ENCODE results near the gene CRIP1.
A peak's percentile ranks its signal among the peaks of the same experiment; 100 is the strongest.

CRIP1 gene

GRCh38 chr14:105492971-105493871 lies 6.5 kb downstream of the CRIP1 start:
- peaks cover under 1% of the 10 kb centered on the region; the same call in 1 of the 2 replicates for H3K36me3 ChIP-seq (ENCODE audit: insufficient read depth, low read length)
- no peaks in the 10 kb centered on the region for H3K27me3 ChIP-seq (ENCODE audit: insufficient read depth, low read length)
- no peaks in the 10 kb centered on the region for H3K79me2 ChIP-seq (ENCODE audit: insufficient read depth, low read length)
- no peaks in the 10 kb centered on the region for H3F3A ChIP-seq (ENCODE audit: insufficient read depth, low read length)
- H4K20me1 ChIP-seq (ENCODE audit: insufficient read depth, low read length) = no peaks in the 10 kb centered on the region
- no peak overlapping the region for H3K4me2 ChIP-seq (ENCODE audit: low read length)
- H3K9ac ChIP-seq (ENCODE audit: low read length) = no peak overlapping the region
- peaks cover 21% of the 10 kb centered on the region for H3K4me1 ChIP-seq (ENCODE audit: insufficient read depth, low read length, severe bottlenecking)
- TF ChIP-seq EZH2 (IDR thresholded peaks at IDR 0.05; ENCODE audit: borderline replicate concordance, low read length) (no peak), CTCF (IDR thresholded peaks at IDR 0.05; ENCODE audit: low read length) (peak; percentile 31; the same call in 1 of the 2 replicates)
- no peak overlapping the region for H3K4me3 ChIP-seq (ENCODE audit: low read depth, low read length, poor library complexity, severe bottlenecking)
- no peaks in the 10 kb centered on the region for H3K9me2 ChIP-seq (ENCODE audit: low read depth, low read length)
- no peak overlapping the region for H3K27ac ChIP-seq (ENCODE audit: low read depth, low read length, poor library complexity, severe bottlenecking)
- H3K9me3 ChIP-seq (ENCODE audit: low read length) = no peaks in the 10 kb centered on the region
- H2AFZ ChIP-seq (ENCODE audit: low read length) = no peak overlapping the region

DNA sequence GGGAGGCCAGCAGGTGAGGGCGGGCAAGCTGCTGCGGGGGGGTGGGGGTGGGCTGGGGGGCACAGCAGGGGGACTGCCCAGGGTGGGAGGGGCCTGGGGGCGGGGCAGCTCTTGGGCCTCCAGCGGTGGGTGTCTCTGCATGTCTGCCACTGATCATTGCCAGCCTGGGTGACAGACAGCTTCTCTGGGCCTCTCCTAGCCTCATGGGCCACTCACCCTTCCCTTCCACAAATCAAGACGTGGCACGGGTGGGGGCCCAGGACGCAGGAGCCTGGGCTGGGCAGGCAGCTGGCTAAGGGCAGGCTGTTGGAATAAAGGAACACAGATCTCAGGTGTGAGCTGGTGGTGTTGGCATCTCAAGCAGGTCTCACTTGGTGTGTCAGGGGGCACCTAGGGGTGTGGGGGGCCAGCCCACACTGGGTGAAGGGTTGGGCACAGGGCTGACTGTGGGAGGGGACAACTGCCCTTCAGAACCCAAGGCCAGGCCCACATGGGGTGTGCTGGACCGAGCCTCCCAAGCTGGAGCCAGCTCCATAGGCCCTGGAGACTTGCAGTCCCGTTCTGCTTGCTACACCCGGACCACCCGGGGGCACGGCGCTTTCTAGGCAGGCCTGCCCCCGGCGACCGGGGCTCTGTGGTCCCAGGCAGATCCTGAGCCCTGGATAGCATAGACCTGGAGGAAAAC lies 7.4 kb downstream of the CRIP1 start:
- Histone ChIP-seq H4K20me1 (ENCODE audit: insufficient read depth, low read length) (no peaks in the 10 kb centered on the region), H3K27ac (ENCODE audit: low read depth, low read length, poor library complexity, severe bottlenecking) (no peak overlapping the region), H3K4me3 (ENCODE audit: low read depth, low read length, poor library complexity, severe bottlenecking) (no peak overlapping the region), H3K9ac (ENCODE audit: low read length) (no peak overlapping the region), H3K79me2 (ENCODE audit: insufficient read depth, low read length) (no peaks in the 10 kb centered on the region), H3K4me1 (ENCODE audit: insufficient read depth, low read length, severe bottlenecking) (peaks cover 13% of the 10 kb centered on the region), H2AFZ (ENCODE audit: low read length) (no peak overlapping the region), H3K36me3 (ENCODE audit: insufficient read depth, low read length) (peaks cover 8% of the 10 kb centered on the region), H3K9me2 (ENCODE audit: low read depth, low read length) (no peaks in the 10 kb centered on the region), H3K27me3 (ENCODE audit: insufficient read depth, low read length) (no peaks in the 10 kb centered on the region), H3K9me3 (ENCODE audit: low read length) (no peaks in the 10 kb centered on the region), H3K4me2 (ENCODE audit: low read length) (no peak overlapping the region), H3F3A (ENCODE audit: insufficient read depth, low read length) (no peaks in the 10 kb centered on the region)
- TF ChIP-seq CTCF (IDR thresholded peaks at IDR 0.05; ENCODE audit: low read length) = no peak
- TF ChIP-seq EZH2 (IDR thresholded peaks at IDR 0.05; ENCODE audit: borderline replicate concordance, low read length) = no peak

DNA sequence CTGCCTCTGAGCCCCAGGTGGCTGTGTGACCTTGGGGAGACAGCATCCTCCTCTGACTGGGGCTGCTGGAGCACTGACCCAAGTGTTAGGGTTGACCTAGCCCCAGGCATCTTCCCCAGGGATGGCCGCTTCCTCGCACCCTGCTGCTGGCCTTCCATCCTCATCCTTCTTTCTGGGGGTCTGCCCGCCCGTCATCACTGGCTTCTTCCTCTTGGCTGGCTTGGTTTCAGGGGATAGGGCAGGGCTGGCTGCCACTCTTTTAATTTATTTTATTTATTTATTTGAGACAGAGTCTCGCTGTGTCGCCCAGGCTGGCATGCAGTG lies 7.9 kb downstream of the CRIP1 start:
- H3K9ac ChIP-seq (ENCODE audit: low read length) = no peak overlapping the region
- H4K20me1 ChIP-seq (ENCODE audit: insufficient read depth, low read length) = no peaks in the 10 kb centered on the region
- no peaks in the 10 kb centered on the region for H3K9me3 ChIP-seq (ENCODE audit: low read length)
- no peak for TF ChIP-seq EZH2 (IDR thresholded peaks at IDR 0.05; ENCODE audit: borderline replicate concordance, low read length)
- TF ChIP-seq CTCF (IDR thresholded peaks at IDR 0.05; ENCODE audit: low read length) = no peak
- H3F3A ChIP-seq (ENCODE audit: insufficient read depth, low read length) = no peaks in the 10 kb centered on the region
- no peaks in the 10 kb centered on the region for H3K79me2 ChIP-seq (ENCODE audit: insufficient read depth, low read length)
- no peak overlapping the region for H3K27ac ChIP-seq (ENCODE audit: low read depth, low read length, poor library complexity, severe bottlenecking)
- no peak overlapping the region for H2AFZ ChIP-seq (ENCODE audit: low read length)
- peaks cover 8% of the 10 kb centered on the region for H3K4me1 ChIP-seq (ENCODE audit: insufficient read depth, low read length, severe bottlenecking)
- no peak overlapping the region for H3K4me2 ChIP-seq (ENCODE audit: low read length)
- H3K27me3 ChIP-seq (ENCODE audit: insufficient read depth, low read length) = no peaks in the 10 kb centered on the region
- no peak overlapping the region for H3K4me3 ChIP-seq (ENCODE audit: low read depth, low read length, poor library complexity, severe bottlenecking)
- peaks cover 10% of the 10 kb centered on the region for H3K36me3 ChIP-seq (ENCODE audit: insufficient read depth, low read length)
- H3K9me2 ChIP-seq (ENCODE audit: low read depth, low read length) = no peaks in the 10 kb centered on the region
